Right lobe of liver (tissue), 4 donors: ENCODE measurements around the gene ENOX1.

Source experiments
- CTCF ChIP-seq, 4 donors: fragments of 200-600 bp in 3 of 4; fragments of 450-650 bp in 1 of 4; IDR thresholded peaks; one replicate each; pipeline versions ENCODE4 v1.5.1 to v1.8.0; 2016 to 2022; ENCODE audit warnings: antibody characterized with exemption in 4 of 4, mild to moderate bottlenecking in 2 of 4
- POLR2A ChIP-seq: fragments of 450-650 bp; IDR thresholded peaks from one replicate; pipeline ENCODE4 v1.6.1; 2017; ENCODE audit warnings: antibody characterized with exemption, mild to moderate bottlenecking
- donor health status: DM: no; HTN: no; CAD: no.
- donor health status: DM: no; HTN: no; CAD: no.
- donor health status: DM: no; HTN: yes; CAD: no.

GRCh38 chr13:43424412-43424811, 362.4 kb downstream of the ENOX1 start:
- TF ChIP-seq POLR2A (no peak), CTCF (IDR thresholded peaks at IDR 0.05) (no peak)
